ENCODE data around the gene ERFL. TPM values are rescaled to one million over a fixed set of nuclear protein-coding genes. Genes with fewer than 3 reads are reported as not detected.

Gene ERFL
- total RNA-seq, 1 donor from 2014 or later: 0.43 TPM

DNA sequence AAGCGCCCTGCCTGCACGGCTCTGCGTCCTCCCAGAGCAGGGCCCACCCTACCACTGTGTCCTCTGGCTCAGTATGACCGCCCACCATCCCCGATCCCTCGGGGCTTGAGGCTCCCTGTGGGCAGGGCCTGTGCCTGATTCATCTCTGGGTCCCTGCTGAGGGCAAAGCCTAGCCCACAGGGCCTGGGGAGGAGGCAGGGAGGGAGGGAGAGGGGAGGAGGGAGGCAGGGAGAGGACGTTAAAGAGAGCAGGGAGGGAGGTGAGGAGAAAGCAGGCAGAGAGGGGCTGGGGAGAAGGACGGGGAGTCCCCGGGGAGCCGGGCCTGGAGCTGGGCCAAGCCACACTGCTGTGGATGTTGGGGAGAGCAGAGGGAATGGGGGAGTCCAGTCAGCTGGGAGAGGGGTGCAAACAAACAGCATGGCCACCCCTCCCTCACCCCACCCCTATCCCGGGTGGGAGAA lies 4.0 kb upstream of the ERFL start:
- Histone ChIP-seq H3K4me3 (no peak overlapping the region), H3K27ac (no peak overlapping the region), H3K9me3 (no peaks in the 10 kb centered on the region), H3K4me1 (peaks cover 12% of the 10 kb centered on the region), H3K27me3 (peaks cover 61% of the 10 kb centered on the region), H3K36me3 (no peaks in the 10 kb centered on the region)
- no peak for ATAC-seq
- TF ChIP-seq, protein P1, sequence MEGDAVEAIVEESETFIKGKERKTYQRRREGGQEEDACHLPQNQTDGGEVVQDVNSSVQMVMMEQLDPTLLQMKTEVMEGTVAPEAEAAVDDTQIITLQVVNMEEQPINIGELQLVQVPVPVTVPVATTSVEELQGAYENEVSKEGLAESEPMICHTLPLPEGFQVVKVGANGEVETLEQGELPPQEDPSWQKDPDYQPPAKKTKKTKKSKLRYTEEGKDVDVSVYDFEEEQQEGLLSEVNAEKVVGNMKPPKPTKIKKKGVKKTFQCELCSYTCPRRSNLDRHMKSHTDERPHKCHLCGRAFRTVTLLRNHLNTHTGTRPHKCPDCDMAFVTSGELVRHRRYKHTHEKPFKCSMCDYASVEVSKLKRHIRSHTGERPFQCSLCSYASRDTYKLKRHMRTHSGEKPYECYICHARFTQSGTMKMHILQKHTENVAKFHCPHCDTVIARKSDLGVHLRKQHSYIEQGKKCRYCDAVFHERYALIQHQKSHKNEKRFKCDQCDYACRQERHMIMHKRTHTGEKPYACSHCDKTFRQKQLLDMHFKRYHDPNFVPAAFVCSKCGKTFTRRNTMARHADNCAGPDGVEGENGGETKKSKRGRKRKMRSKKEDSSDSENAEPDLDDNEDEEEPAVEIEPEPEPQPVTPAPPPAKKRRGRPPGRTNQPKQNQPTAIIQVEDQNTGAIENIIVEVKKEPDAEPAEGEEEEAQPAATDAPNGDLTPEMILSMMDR (IDR thresholded peaks at IDR 0.05): no peak
- DNase-seq: no peak
- intact Hi-C loops (cut with DNase I): loop anchor here (10.0 kb wide), 1 partner anchor 67 kb away; the partner anchor contains the start of gene RPS19

DNA sequence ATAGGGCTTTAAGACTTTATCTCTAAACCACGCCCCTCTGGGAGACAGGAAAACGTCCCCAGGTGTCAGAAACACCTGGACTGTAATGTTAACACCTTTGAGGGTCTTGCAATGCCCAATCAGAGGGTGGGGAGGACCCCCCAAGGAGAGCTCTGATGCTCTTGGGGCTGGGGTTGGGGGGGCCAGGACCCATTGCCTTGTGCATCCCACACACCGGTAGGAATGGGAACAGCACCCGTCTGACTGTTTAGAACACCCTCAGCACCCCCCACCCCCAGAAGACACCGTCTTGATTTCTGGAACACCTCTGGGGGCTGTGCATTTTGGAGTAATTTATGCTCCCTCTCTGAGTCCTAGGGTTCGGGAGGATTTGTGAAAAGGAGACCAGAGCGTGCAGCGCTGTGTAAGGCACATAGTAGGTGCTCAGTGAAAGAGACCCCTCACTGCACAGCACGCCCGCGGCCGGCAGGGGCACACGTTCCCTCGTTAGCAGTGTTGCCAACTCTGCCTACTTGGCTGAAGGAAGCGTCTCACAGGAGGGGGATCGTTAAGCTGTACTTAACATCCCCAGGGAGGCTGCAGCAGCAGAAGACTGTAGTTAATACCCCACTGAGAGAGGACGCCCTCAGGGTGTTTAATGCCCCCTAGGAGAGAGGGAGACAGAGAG lies 2.8 kb upstream of the ERFL start:
- Histone ChIP-seq H3K9me3 (no peaks in the 10 kb centered on the region), H3K36me3 (no peaks in the 10 kb centered on the region), H3K4me1 (peaks cover 12% of the 10 kb centered on the region), H3K4me3 (no peak overlapping the region), H3K27me3 (peaks cover 69% of the 10 kb centered on the region), H3K27ac (no peak overlapping the region)
- TF ChIP-seq, protein P1 (IDR thresholded peaks at IDR 0.05): peak; percentile 28
- intact Hi-C loops (cut with DNase I): loop anchor here (10.0 kb wide), 1 partner anchor 66 kb away; the partner anchor contains the start of gene RPS19
- no peak for ATAC-seq
- DNase-seq: no peak

DNA sequence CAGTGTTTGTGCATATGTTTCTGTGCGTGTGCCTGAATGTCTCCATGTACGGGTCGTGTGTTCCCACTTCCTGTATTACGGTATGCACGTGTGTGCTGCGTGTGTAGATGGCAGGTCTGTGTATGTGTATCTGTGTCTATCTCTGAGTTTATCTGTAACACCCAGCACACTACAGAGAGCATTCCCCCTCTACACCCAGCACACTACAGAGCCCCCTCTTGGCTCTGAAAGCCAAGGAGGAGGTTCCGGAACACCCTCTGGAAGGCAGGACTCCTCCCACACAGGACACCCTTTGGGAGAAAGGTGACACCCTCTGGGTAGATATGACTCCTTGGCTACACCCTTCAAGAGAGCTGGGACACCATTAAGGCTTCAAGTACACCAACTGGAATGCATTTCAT lies 2.1 kb upstream of the ERFL start:
- Histone ChIP-seq H3K4me1 (peaks cover 12% of the 10 kb centered on the region), H3K27me3 (peaks cover 69% of the 10 kb centered on the region), H3K4me3 (no peak overlapping the region), H3K36me3 (no peaks in the 10 kb centered on the region), H3K9me3 (no peaks in the 10 kb centered on the region), H3K27ac (no peak overlapping the region)
- ATAC-seq: peak; percentile 6
- TF ChIP-seq, protein P1 (IDR thresholded peaks at IDR 0.05): no peak
- no peak for DNase-seq
- intact Hi-C loops (cut with DNase I): loop anchor here (10.0 kb wide), 1 partner anchor 66 kb away; the partner anchor contains the start of gene RPS19

DNA sequence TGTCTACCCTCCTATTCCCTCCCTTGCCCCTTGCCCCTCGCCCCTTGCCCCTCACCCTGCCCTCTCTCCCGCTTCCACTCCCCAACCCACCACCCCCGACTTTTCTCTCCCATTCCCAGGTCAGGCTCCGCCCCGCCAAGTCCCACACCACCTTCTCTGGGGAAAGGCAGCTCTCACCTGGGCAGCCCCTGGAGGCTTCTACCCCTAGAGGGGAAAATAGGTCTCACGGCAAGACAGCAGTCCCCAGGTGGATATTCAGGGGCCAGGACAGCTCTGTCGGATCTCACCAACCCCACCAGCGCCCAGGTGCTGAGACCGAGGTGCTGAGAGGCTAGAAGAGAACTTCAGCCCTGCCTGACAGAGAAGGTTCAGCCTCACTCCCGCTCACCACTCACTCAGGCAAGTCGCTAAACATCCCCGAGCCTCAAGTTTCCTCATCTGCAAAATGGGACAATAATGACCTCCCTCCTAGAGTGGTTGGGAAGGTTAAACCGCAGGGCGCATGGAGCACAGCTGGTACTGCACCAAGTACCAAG lies 1.4 kb upstream of the ERFL start:
- TF ChIP-seq, protein P1 (IDR thresholded peaks at IDR 0.05): no peak

DNA sequence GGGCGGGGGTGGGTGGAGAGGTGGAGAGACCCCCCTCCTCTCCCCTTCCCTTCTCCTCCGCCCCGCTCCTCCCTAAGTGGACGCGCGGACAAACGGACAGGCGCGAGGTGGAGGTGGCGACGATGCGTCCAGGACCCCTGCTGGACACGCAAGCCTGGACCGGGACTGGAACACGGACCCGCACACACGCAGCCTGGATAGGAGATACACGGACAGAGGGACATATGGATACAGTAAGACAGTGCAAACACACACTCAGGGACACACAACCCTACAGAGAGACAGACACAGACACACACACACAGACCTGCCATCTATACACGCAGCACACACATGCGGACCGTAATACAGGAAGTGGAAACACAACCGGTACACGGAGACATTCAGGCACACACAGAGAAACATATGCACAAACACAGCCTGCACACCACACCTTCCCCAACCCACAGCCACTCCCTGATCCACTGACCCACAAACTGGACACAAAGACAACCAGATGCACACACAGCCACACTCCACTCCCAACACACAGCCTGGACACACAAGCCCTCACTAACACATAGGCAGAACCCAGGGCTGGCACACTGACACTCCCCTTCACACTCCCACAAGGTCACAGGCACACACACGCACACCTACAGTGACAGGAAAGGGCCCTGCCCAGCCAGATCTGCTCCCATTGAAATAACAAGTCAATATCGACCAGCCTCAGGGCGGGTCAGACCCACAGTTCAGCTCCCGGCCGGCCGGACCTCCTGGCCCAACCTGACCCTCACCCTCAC lies 696 bp upstream of the ERFL start:
- no peak for DNase-seq
- TF ChIP-seq, protein P1 (IDR thresholded peaks at IDR 0.05): no peak
- peak; percentile 16 for ATAC-seq
- peak overlapping the region; percentile 50 for H3K4me3 ChIP-seq
- intact Hi-C loops (cut with DNase I): no loop called here
- peaks cover 77% of the 10 kb centered on the region for H3K27me3 ChIP-seq
- no peak overlapping the region for H3K27ac ChIP-seq
- no peaks in the 10 kb centered on the region for H3K36me3 ChIP-seq
- H3K4me1 ChIP-seq: peaks cover 12% of the 10 kb centered on the region
- no peaks in the 10 kb centered on the region for H3K9me3 ChIP-seq

More for the DNA sequence above, 1.4 kb upstream of the ERFL start:
- Histone ChIP-seq H3K27ac (no peak overlapping the region), H3K36me3 (no peaks in the 10 kb centered on the region), H3K27me3 (peaks cover 71% of the 10 kb centered on the region), H3K4me1 (peaks cover 12% of the 10 kb centered on the region), H3K4me3 (no peak overlapping the region), H3K9me3 (no peaks in the 10 kb centered on the region)
- DNase-seq: no peak
- intact Hi-C loops (cut with DNase I): loop anchor here (10.0 kb wide), 1 partner anchor 65 kb away; the partner anchor contains the start of gene RPS19
- no peak for ATAC-seq

Measured in upper lobe of right lung (tissue), 1 donor.